ENCODE data around the gene CAPN12.

CAPN12 gene

GRCh38 chr19:38730470-38730730, 13.9 kb downstream of the CAPN12 start:
- Histone ChIP-seq H3K27me3 (replicated peaks in 2 of 5; ENCODE audit: control insufficient read depth in 4 of 5, insufficient read depth in 5 of 5, low read length in 4 of 5) (no peaks in the 10 kb centered on the region), H3K4me3 (ENCODE audit: control insufficient read depth in 1 of 7, extremely low read depth in 1 of 7, insufficient read depth in 4 of 7, low read depth in 2 of 7, low read length in 6 of 7) (no peak overlapping the region), H3K4me1 (ENCODE audit: control extremely low read depth in 1 of 4, control insufficient read depth in 4 of 4, insufficient read depth in 4 of 4, low read length in 3 of 4) (peaks cover 3 to 27% (median 22%) of the 10 kb centered on the region in 4 experiments), H3K9me3 (ENCODE audit: control extremely low read depth in 1 of 5, control insufficient read depth in 4 of 5, insufficient read depth in 2 of 5, low read depth in 1 of 5, low read length in 4 of 5) (no peaks in the 10 kb centered on the region), H3K27ac (ENCODE audit: insufficient read depth in 1 of 2, low read depth in 1 of 2, low read length in 2 of 2, poor library complexity in 1 of 2, severe bottlenecking in 2 of 2) (no peak overlapping the region), H3K36me3 (ENCODE audit: control insufficient read depth in 4 of 4, insufficient read depth in 4 of 4, low read length in 3 of 4) (peaks cover 0 to 61% (median 46%) of the 10 kb centered on the region in 4 experiments)
- ChIA-PET CTCF (interaction anchor here (1.1 to 1.8 kb wide), 5 partner anchors 10 to 200 kb away, joined by 3 to 6 read pairs (median 5); partner anchors contain the start of genes MRPS12 and SARS2), POLR2A (interaction anchor here (0.6 kb wide), 1 partner anchor 170 kb away, joined by 4 read pairs; the partner anchor contains the start of gene NFKBIB)
- no peak for DNase-seq
- WGBS (ENCODE audit: insufficient coverage) = 92% methylated on average over 7 of the region's 7 CpGs

DNA sequence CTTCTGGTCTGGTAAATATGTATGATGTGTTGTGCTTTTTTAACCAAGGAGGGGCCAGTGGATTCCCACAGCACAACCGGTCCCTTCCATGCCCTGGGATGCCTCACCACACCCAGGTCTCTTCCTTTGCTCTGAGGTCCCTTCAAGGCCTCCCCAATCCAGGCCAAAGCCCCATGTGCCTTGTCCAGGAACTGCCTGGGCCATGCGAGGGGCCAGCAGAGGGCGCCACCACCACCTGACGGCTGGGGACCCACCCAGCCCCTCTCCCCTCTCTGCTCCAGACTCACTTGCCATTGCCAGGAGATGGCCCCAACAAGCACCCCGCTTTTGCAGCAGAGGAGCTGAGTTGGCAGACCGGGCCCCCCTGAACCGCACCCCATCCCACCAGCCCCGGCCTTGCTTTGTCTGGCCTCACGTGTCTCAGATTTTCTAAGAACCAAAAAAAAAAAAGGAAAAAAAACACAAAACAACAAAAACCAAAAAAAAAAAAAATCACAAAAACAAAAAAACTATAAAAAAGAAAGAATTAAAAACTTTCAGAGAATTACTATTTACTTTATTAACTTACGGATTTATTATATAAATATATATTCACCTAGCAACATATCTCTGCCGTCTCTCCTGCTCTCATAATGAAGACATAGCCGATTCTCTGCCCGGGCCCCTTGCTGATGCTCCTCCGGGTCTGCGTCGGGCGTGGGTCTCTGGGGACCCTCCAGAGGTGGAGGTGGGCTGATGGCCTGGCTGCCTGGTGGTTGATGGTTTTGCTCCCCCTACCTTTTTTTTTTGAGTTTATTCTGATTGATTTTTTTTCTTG, 14.4 kb downstream of the CAPN12 start:
- CTCF ChIA-PET = interaction anchor here (1.1 to 1.8 kb wide), 6 partner anchors 11 to 201 kb away, joined by 3 to 6 read pairs (median 6); partner anchors contain the start of genes MRPS12 and SARS2
- WGBS (ENCODE audit: insufficient coverage) = 58% methylated on average over 10 of the region's 17 CpGs
- DNase-seq = peak; percentile 76 to 87 (median 85)
- Histone ChIP-seq H3K36me3 (ENCODE audit: control insufficient read depth in 4 of 4, insufficient read depth in 4 of 4, low read length in 3 of 4) (peaks cover 0 to 66% (median 51%) of the 10 kb centered on the region in 4 experiments), H3K4me3 (ENCODE audit: control insufficient read depth in 1 of 7, extremely low read depth in 1 of 7, insufficient read depth in 4 of 7, low read depth in 2 of 7, low read length in 6 of 7) (no peak overlapping the region), H3K27me3 (replicated peaks in 2 of 5; ENCODE audit: control insufficient read depth in 4 of 5, insufficient read depth in 5 of 5, low read length in 4 of 5) (no peaks in the 10 kb centered on the region), H3K27ac (ENCODE audit: insufficient read depth in 1 of 2, low read depth in 1 of 2, low read length in 2 of 2, poor library complexity in 1 of 2, severe bottlenecking in 2 of 2) (no peak overlapping the region), H3K4me1 (ENCODE audit: control extremely low read depth in 1 of 4, control insufficient read depth in 4 of 4, insufficient read depth in 4 of 4, low read length in 3 of 4) (peaks cover 3 to 22% (median 17%) of the 10 kb centered on the region in 4 experiments), H3K9me3 (ENCODE audit: control extremely low read depth in 1 of 5, control insufficient read depth in 4 of 5, insufficient read depth in 2 of 5, low read depth in 1 of 5, low read length in 4 of 5) (no peaks in the 10 kb centered on the region)
- POLR2A ChIA-PET = no interaction called here

DNA sequence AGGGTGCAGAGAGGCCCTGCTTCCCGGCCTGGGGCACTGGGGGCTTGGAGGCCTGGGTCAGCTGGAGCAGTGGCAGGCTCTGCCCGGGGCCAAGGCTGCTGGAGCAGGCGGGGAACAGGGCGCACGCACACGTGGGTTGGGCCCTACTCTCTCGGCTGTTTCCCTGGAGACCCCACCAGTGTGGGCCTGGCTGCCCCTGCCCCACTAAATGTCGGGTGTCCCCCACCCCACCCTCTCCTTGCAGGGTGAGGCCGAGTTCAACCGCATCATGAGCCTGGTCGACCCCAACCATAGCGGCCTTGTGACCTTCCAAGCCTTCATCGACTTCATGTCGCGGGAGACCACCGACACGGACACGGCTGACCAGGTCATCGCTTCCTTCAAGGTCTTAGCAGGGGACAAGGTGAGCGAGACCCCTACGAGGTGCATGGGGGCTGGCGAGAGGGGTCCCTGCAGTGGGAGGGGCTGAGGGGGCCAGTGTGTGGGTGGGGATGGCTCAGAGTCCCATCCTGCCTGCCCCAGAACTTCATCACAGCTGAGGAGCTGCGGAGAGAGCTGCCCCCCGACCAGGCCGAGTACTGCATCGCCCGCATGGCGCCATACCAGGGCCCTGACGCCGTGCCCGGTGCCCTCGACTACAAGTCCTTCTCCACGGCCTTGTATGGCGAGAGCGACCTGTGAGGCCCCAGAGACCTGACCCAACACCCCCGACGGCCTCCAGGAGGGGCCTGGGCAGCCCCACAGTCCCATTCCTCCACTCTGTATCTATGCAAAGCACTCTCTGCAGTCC, 15.3 kb downstream of the CAPN12 start:
- Histone ChIP-seq H3K27me3 (replicated peaks in 2 of 5; ENCODE audit: control insufficient read depth in 4 of 5, insufficient read depth in 5 of 5, low read length in 4 of 5) (no peaks in the 10 kb centered on the region), H3K36me3 (ENCODE audit: control insufficient read depth in 4 of 4, insufficient read depth in 4 of 4, low read length in 3 of 4) (peaks cover 0 to 75% (median 57%) of the 10 kb centered on the region in 4 experiments), H3K27ac (ENCODE audit: insufficient read depth in 1 of 2, low read depth in 1 of 2, low read length in 2 of 2, poor library complexity in 1 of 2, severe bottlenecking in 2 of 2) (peak overlapping the region in 1 of 2 experiments; percentile 14), H3K9me3 (ENCODE audit: control extremely low read depth in 1 of 5, control insufficient read depth in 4 of 5, insufficient read depth in 2 of 5, low read depth in 1 of 5, low read length in 4 of 5) (no peaks in the 10 kb centered on the region), H3K4me1 (ENCODE audit: control extremely low read depth in 1 of 4, control insufficient read depth in 4 of 4, insufficient read depth in 4 of 4, low read length in 3 of 4) (peaks cover 3 to 12% (median 8%) of the 10 kb centered on the region in 4 experiments), H3K4me3 (ENCODE audit: control insufficient read depth in 1 of 7, extremely low read depth in 1 of 7, insufficient read depth in 4 of 7, low read depth in 2 of 7, low read length in 6 of 7) (no peak overlapping the region)
- whole genome bisulfite sequencing (ENCODE audit: insufficient coverage) = 95% methylated on average over 34 of the region's 37 CpGs
- POLR2A ChIA-PET = no interaction called here
- CTCF ChIA-PET = interaction anchor here (1.1 to 1.8 kb wide), 2 partner anchors 10 to 35 kb away, joined by 4 to 6 read pairs; no protein-coding TSS in a partner anchor
- no peak for DNase-seq

DNA sequence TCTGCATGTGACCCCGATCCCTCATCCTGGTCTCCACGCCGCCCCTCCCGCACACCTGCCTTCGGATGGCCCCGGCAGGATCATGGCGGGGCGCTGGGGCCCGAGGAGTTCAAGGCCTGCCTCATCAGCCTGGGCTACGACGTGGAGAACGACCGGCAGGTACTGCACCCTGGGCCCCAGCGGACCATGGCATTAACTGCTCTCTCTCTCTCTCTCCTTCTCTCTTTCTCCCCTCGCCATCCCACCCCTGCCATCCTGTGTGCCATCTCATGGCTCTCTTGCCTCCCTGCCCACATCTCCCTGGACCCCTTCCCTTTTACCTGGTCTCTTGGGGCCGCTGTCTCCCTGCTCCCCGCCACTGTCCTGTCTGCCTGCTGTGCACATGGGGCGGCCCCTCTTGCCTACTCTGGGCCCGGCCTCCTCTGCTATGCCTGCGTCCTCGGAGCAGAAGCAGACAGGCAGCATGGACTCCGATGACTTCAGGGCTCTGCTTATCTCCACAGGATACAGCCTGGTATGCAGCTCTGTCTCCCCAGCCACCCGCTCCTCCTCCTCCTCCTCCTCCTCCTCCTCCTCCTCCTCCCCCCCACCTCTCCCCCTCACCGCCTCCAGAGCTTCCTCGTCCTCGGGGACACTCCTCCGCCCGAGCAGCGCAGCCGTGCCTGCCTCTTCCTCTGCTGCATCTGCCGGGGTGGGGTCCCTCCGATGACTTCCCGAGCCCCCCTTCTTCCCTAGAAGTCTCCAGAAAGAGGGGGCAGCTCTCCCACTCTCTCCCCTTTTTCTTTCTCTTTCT, 16.2 kb downstream of the CAPN12 start:
- ChIA-PET CTCF (interaction anchor here (0.6 to 1.8 kb wide), 4 partner anchors 9 to 91 kb away, joined by 3 to 6 read pairs (median 4); no protein-coding TSS in a partner anchor), POLR2A (interaction anchor here (0.6 to 0.7 kb wide), 2 partner anchors 229 to 1106 kb away, joined by 3 to 4 read pairs; partner anchors contain the start of gene DYRK1B)
- WGBS (ENCODE audit: insufficient coverage) = 90% methylated on average over 25 of the region's 33 CpGs
- peaks cover 0 to 84% (median 66%) of the 10 kb centered on the region in 4 experiments for H3K36me3 ChIP-seq (ENCODE audit: control insufficient read depth in 4 of 4, insufficient read depth in 4 of 4, low read length in 3 of 4)
- no peaks in the 10 kb centered on the region for H3K9me3 ChIP-seq (ENCODE audit: control extremely low read depth in 1 of 5, control insufficient read depth in 4 of 5, insufficient read depth in 2 of 5, low read depth in 1 of 5, low read length in 4 of 5)
- no peaks in the 10 kb centered on the region for H3K27me3 ChIP-seq (replicated peaks in 2 of 5; ENCODE audit: control insufficient read depth in 4 of 5, insufficient read depth in 5 of 5, low read length in 4 of 5)
- H3K4me3 ChIP-seq (ENCODE audit: control insufficient read depth in 1 of 7, extremely low read depth in 1 of 7, insufficient read depth in 4 of 7, low read depth in 2 of 7, low read length in 6 of 7) = no peak overlapping the region
- peak in 1 of 3 donors; percentile 45 for DNase-seq
- peak overlapping the region in 1 of 2 experiments; percentile 14 for H3K27ac ChIP-seq (ENCODE audit: insufficient read depth in 1 of 2, low read depth in 1 of 2, low read length in 2 of 2, poor library complexity in 1 of 2, severe bottlenecking in 2 of 2)
- H3K4me1 ChIP-seq (ENCODE audit: control extremely low read depth in 1 of 4, control insufficient read depth in 4 of 4, insufficient read depth in 4 of 4, low read length in 3 of 4) = peaks cover 0 to 4% (median under 1%) of the 10 kb centered on the region in 4 experiments

- ChIA-PET CTCF (interaction anchor here (1.2 to 1.3 kb wide), 2 partner anchors 90 to 206 kb away, joined by 4 read pairs; no protein-coding TSS in a partner anchor), POLR2A (interaction anchor here (0.6 to 0.7 kb wide), 2 partner anchors 230 to 1107 kb away, joined by 3 to 4 read pairs; partner anchors contain the start of gene DYRK1B)
- Histone ChIP-seq H3K4me1 (ENCODE audit: control extremely low read depth in 1 of 4, control insufficient read depth in 4 of 4, insufficient read depth in 4 of 4, low read length in 3 of 4) (peaks cover 0 to 2% (median 0%) of the 10 kb centered on the region in 4 experiments), H3K4me3 (ENCODE audit: control insufficient read depth in 1 of 7, extremely low read depth in 1 of 7, insufficient read depth in 4 of 7, low read depth in 2 of 7, low read length in 6 of 7) (no peak overlapping the region), H3K27me3 (replicated peaks in 2 of 5; ENCODE audit: control insufficient read depth in 4 of 5, insufficient read depth in 5 of 5, low read length in 4 of 5) (no peaks in the 10 kb centered on the region), H3K9me3 (ENCODE audit: control extremely low read depth in 1 of 5, control insufficient read depth in 4 of 5, insufficient read depth in 2 of 5, low read depth in 1 of 5, low read length in 4 of 5) (no peaks in the 10 kb centered on the region), H3K36me3 (ENCODE audit: control insufficient read depth in 4 of 4, insufficient read depth in 4 of 4, low read length in 3 of 4) (peaks cover 0 to 87% (median 71%) of the 10 kb centered on the region in 4 experiments), H3K27ac (ENCODE audit: insufficient read depth in 1 of 2, low read depth in 1 of 2, low read length in 2 of 2, poor library complexity in 1 of 2, severe bottlenecking in 2 of 2) (no peak overlapping the region)
- 98% methylated on average over 11 of the region's 17 CpGs for WGBS (ENCODE audit: insufficient coverage)
- no peak for DNase-seq
Observed at GRCh38 chr19:38727306-38727867, 16.9 kb downstream of the CAPN12 start.

- Histone ChIP-seq H3K4me1 (ENCODE audit: control extremely low read depth in 1 of 4, control insufficient read depth in 4 of 4, insufficient read depth in 4 of 4, low read length in 3 of 4) (peaks cover 0 to 2% (median 0%) of the 10 kb centered on the region in 4 experiments), H3K27me3 (replicated peaks in 2 of 5; ENCODE audit: control insufficient read depth in 4 of 5, insufficient read depth in 5 of 5, low read length in 4 of 5) (no peaks in the 10 kb centered on the region), H3K4me3 (ENCODE audit: control insufficient read depth in 1 of 7, extremely low read depth in 1 of 7, insufficient read depth in 4 of 7, low read depth in 2 of 7, low read length in 6 of 7) (no peak overlapping the region), H3K9me3 (ENCODE audit: control extremely low read depth in 1 of 5, control insufficient read depth in 4 of 5, insufficient read depth in 2 of 5, low read depth in 1 of 5, low read length in 4 of 5) (no peaks in the 10 kb centered on the region), H3K27ac (ENCODE audit: insufficient read depth in 1 of 2, low read depth in 1 of 2, low read length in 2 of 2, poor library complexity in 1 of 2, severe bottlenecking in 2 of 2) (no peak overlapping the region), H3K36me3 (ENCODE audit: control insufficient read depth in 4 of 4, insufficient read depth in 4 of 4, low read length in 3 of 4) (peaks cover 0 to 92% (median 74%) of the 10 kb centered on the region in 4 experiments)
- DNase-seq = no peak
- ChIA-PET POLR2A (no interaction called here), CTCF (interaction anchor here (0.9 to 1.3 kb wide), 2 partner anchors 16 to 207 kb away, joined by 3 to 4 read pairs; no protein-coding TSS in a partner anchor)
- WGBS (ENCODE audit: insufficient coverage) = 96% methylated on average over 30 of the region's 30 CpGs
Observed at GRCh38 chr19:38726761-38727301, 17.4 kb downstream of the CAPN12 start.
